H1 (cell line): ENCODE measurements around the gene METTL5.
"Not testable (repeated sequence)": the region's sequence is repeated elsewhere in the genome, so short reads cannot be mapped to it uniquely, and the experiment has no call there.

ENCODE experiments used
- JUND ChIP-seq: IDR thresholded peaks from 2 replicates; pipeline ENCODE4 v1.6.1; 2011; ENCODE audit warnings: mild to moderate bottlenecking, improper control_type of control experiment, low read length
- POLR2AphosphoS5 ChIP-seq: IDR thresholded peaks from 2 replicates; pipeline ENCODE4 v1.6.1; 2011; ENCODE audit warnings: low read depth, low read length
- TF ChIP-seq, protein P1 (sequence below), 3 experiments: IDR thresholded peaks; 1 replicate in 2 of 3; 2 replicates in 1 of 3; pipeline versions ENCODE4 v1.5.1 to v1.6.1; 2011; ENCODE audit warnings: low read length in 3 of 3, mild to moderate bottlenecking in 3 of 3, inconsistent platforms in 2 of 3, low read depth in 1 of 3, moderate library complexity in 1 of 3; ENCODE audit not compliant: insufficient read depth in 1 of 3; ENCODE audit errors: control extremely low read depth in 1 of 3

DNA sequence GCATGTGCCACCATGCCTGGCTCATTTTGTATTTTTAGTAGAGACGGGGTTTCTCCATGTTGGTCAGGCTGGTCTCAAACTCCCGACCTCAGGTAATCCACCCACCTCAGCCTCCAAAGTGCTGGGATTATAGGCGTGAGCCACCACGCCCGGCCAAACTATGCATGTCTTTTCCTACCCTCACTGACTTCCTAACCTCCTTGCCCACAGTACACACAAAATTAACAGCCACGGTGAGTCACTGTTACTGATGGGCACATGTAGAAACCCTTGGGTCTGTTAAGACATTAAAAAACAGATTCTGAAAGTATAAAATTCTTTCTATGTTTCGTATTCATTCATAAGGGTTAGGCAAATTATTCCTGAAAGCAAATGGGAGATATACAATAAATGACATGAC, 4.6 kb downstream of the METTL5 start:
- TF ChIP-seq, protein P1, sequence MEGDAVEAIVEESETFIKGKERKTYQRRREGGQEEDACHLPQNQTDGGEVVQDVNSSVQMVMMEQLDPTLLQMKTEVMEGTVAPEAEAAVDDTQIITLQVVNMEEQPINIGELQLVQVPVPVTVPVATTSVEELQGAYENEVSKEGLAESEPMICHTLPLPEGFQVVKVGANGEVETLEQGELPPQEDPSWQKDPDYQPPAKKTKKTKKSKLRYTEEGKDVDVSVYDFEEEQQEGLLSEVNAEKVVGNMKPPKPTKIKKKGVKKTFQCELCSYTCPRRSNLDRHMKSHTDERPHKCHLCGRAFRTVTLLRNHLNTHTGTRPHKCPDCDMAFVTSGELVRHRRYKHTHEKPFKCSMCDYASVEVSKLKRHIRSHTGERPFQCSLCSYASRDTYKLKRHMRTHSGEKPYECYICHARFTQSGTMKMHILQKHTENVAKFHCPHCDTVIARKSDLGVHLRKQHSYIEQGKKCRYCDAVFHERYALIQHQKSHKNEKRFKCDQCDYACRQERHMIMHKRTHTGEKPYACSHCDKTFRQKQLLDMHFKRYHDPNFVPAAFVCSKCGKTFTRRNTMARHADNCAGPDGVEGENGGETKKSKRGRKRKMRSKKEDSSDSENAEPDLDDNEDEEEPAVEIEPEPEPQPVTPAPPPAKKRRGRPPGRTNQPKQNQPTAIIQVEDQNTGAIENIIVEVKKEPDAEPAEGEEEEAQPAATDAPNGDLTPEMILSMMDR (IDR thresholded peaks at IDR 0.05; ENCODE audit: control extremely low read depth in 1 of 3, insufficient read depth in 1 of 3, low read depth in 1 of 3, low read length in 3 of 3): not testable (repeated sequence)
- TF ChIP-seq POLR2AphosphoS5, JUND: not testable (repeated sequence)
